HepG2 (cell line): ENCODE data around the gene SNRNP27. TPM values are rescaled to one million over a fixed set of nuclear protein-coding genes. Genes with fewer than 3 reads are reported as not detected.

Experiments
- FOXK1 ChIP-seq: sonication (generic); formaldehyde crosslinking; IDR thresholded peaks from 2 replicates; pipeline ENCODE4 v1.4.0; 2020; ENCODE audit warnings: low read depth, missing genetic modification reagents, borderline replicate concordance
- HNF4A ChIP-seq: sonication (generic); formaldehyde crosslinking; IDR thresholded peaks from 2 replicates; pipeline ENCODE4 v1.4.0; 2020; ENCODE audit warnings: missing genetic modification reagents
- HOXA3 ChIP-seq: sonication (generic); formaldehyde crosslinking; IDR thresholded peaks from 2 replicates; pipeline ENCODE4 v1.5.0; 2020; ENCODE audit warnings: missing genetic modification reagents
- KLF6 ChIP-seq: IDR thresholded peaks from 2 replicates; pipeline ENCODE4 v1.8.0; 2016; ENCODE audit warnings: missing biosample characterization, missing genetic modification reagents
- MTF2 ChIP-seq: sonication (generic); formaldehyde crosslinking; IDR thresholded peaks from 2 replicates; pipeline ENCODE4 v1.5.0; 2020; ENCODE audit warnings: missing genetic modification reagents, borderline replicate concordance
- NFE2L2 ChIP-seq: fragments of 150-350 bp; IDR thresholded peaks from 2 replicates; pipeline ENCODE4 v1.6.1; 2014; ENCODE audit warnings: low read length
- SPEN ChIP-seq: sonication (generic); formaldehyde crosslinking; IDR thresholded peaks from 2 replicates; pipeline ENCODE4 v1.5.1; 2020; ENCODE audit warnings: low read depth, mild to moderate bottlenecking, missing genetic modification reagents
- polyA plus RNA-seq, 8 experiments: library from polyadenylated mRNA; depleted of rRNA in 3 of 8; stranded (reverse) in 7 of 8; unstranded in 1 of 8; fragments of >200 nt; fragmentation: Illumina TruSeq in 4 of 8; extraction: Trizol in 4 of 8; gene quantifications; 2 replicates each; pipeline versions ENCODE4 v1.2.1 to v1.2.3, GENCODE V29; 2011 to 2016; ENCODE audit warnings: low read depth in 4 of 8, missing spikeins in 1 of 8, mixed read lengths in 1 of 8; ENCODE audit not compliant: insufficient read depth in 1 of 8
- total RNA-seq, 5 experiments: library from RNA; depleted of rRNA; stranded (reverse); fragments of >200 nt; fragmentation: Illumina TruSeq; extraction: Trizol; gene quantifications; 2 replicates each; pipeline ENCODE4 v1.2.3, GENCODE V29; 2016; ENCODE audit warnings: low read depth in 1 of 5
- TF ChIP-seq, protein P1 (sequence below): sonication (generic); formaldehyde crosslinking; IDR thresholded peaks from 2 replicates; pipeline ENCODE4 v1.8.1; 2023; ENCODE audit warnings: mild to moderate bottlenecking, missing genetic modification reagents
- TF ChIP-seq, protein P2 (sequence below): sonication (generic); formaldehyde crosslinking; IDR thresholded peaks from 2 replicates; pipeline ENCODE4 v1.4.0; 2020; ENCODE audit warnings: mild to moderate bottlenecking, missing genetic modification reagents
- TF ChIP-seq, protein P3 (sequence below): sonication (generic); formaldehyde crosslinking; IDR thresholded peaks from 2 replicates; pipeline ENCODE4 v1.9.0; 2022; ENCODE audit warnings: low read depth, missing genetic modification reagents
- TF ChIP-seq, protein P4 (sequence below): sonication (generic); formaldehyde crosslinking; IDR thresholded peaks from one replicate; pipeline ENCODE4 v1.5.1; 2020; ENCODE audit warnings: mild to moderate bottlenecking, missing genetic modification reagents; ENCODE audit errors: not compliant biosample characterization
- TF ChIP-seq, protein P5 (sequence below): IDR thresholded peaks from 2 replicates; pipeline ENCODE4 v1.6.1; 2016; ENCODE audit warnings: missing biosample characterization, missing genetic modification reagents, low read depth

The SNRNP27 gene
- total and polyA plus RNA-seq, 2 of the 13 experiments (the other 11 are each of a cell fraction or from before 2014, with no cell fraction given): 49.8 to 54.6 TPM

DNA sequence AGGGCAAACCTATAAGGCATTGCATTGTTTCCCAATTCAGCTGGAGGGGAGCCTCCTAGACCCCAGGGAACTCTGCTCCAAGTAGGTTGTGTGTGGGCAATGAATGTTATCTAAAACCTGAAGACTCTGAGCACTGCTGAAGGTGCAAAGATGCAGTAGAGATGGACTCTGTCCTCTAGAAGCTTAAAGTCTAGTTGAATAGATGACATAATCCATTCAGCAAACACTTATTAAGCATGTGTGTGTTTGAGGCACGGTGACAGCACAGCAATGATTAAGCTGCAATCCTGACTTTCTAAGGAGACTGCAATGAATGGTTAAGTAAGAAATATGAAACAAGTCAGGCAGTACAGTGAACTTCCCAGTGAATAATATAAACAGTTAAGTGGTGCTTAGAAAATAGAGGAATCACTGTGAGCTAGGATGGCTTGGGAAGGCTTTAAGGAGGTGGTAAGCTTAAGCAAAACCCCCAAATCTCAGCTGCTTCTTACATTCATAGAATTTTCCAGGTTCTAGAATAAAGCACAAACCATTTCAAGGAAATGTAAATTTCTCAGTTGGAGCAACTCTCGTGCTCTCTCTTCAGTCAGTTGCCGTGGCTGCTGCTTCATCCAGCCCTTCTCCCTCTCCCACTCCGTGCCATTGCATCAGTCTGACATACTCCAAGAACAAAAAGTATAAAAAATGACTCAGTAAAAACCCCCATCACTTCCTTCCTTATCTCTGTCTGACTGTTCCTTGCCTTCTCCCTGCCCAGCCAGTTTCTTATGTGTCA lies 40.3 kb downstream of the SNRNP27 start (continued):
- TF ChIP-seq, protein P1, sequence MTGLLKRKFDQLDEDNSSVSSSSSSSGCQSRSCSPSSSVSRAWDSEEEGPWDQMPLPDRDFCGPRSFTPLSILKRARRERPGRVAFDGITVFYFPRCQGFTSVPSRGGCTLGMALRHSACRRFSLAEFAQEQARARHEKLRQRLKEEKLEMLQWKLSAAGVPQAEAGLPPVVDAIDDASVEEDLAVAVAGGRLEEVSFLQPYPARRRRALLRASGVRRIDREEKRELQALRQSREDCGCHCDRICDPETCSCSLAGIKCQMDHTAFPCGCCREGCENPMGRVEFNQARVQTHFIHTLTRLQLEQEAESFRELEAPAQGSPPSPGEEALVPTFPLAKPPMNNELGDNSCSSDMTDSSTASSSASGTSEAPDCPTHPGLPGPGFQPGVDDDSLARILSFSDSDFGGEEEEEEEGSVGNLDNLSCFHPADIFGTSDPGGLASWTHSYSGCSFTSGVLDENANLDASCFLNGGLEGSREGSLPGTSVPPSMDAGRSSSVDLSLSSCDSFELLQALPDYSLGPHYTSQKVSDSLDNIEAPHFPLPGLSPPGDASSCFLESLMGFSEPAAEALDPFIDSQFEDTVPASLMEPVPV (CRISPR knock-in tag): no peak
- TF ChIP-seq, protein P2, sequence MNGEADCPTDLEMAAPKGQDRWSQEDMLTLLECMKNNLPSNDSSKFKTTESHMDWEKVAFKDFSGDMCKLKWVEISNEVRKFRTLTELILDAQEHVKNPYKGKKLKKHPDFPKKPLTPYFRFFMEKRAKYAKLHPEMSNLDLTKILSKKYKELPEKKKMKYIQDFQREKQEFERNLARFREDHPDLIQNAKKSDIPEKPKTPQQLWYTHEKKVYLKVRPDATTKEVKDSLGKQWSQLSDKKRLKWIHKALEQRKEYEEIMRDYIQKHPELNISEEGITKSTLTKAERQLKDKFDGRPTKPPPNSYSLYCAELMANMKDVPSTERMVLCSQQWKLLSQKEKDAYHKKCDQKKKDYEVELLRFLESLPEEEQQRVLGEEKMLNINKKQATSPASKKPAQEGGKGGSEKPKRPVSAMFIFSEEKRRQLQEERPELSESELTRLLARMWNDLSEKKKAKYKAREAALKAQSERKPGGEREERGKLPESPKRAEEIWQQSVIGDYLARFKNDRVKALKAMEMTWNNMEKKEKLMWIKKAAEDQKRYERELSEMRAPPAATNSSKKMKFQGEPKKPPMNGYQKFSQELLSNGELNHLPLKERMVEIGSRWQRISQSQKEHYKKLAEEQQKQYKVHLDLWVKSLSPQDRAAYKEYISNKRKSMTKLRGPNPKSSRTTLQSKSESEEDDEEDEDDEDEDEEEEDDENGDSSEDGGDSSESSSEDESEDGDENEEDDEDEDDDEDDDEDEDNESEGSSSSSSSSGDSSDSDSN (CRISPR knock-in tag): no peak
- TF ChIP-seq, protein P3, sequence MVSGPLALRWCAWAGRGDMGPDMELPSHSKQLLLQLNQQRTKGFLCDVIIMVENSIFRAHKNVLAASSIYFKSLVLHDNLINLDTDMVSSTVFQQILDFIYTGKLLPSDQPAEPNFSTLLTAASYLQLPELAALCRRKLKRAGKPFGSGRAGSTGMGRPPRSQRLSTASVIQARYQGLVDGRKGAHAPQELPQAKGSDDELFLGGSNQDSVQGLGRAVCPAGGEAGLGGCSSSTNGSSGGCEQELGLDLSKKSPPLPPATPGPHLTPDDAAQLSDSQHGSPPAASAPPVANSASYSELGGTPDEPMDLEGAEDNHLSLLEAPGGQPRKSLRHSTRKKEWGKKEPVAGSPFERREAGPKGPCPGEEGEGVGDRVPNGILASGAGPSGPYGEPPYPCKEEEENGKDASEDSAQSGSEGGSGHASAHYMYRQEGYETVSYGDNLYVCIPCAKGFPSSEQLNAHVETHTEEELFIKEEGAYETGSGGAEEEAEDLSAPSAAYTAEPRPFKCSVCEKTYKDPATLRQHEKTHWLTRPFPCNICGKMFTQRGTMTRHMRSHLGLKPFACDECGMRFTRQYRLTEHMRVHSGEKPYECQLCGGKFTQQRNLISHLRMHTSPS (CRISPR knock-in tag): no peak
- TF ChIP-seq NFE2L2 (no peak), SPEN (CRISPR knock-in tag) (no peak), KLF6 (no peak), HNF4A (CRISPR knock-in tag) (peak; percentile 99), HOXA3 (CRISPR knock-in tag) (peak; percentile 47; the same call in 1 of the 2 replicates), MTF2 (no peak), FOXK1 (CRISPR knock-in tag) (0 out of 2 replicates have a peak, but pooled peaks have one; percentile 26)
- TF ChIP-seq, protein P4, sequence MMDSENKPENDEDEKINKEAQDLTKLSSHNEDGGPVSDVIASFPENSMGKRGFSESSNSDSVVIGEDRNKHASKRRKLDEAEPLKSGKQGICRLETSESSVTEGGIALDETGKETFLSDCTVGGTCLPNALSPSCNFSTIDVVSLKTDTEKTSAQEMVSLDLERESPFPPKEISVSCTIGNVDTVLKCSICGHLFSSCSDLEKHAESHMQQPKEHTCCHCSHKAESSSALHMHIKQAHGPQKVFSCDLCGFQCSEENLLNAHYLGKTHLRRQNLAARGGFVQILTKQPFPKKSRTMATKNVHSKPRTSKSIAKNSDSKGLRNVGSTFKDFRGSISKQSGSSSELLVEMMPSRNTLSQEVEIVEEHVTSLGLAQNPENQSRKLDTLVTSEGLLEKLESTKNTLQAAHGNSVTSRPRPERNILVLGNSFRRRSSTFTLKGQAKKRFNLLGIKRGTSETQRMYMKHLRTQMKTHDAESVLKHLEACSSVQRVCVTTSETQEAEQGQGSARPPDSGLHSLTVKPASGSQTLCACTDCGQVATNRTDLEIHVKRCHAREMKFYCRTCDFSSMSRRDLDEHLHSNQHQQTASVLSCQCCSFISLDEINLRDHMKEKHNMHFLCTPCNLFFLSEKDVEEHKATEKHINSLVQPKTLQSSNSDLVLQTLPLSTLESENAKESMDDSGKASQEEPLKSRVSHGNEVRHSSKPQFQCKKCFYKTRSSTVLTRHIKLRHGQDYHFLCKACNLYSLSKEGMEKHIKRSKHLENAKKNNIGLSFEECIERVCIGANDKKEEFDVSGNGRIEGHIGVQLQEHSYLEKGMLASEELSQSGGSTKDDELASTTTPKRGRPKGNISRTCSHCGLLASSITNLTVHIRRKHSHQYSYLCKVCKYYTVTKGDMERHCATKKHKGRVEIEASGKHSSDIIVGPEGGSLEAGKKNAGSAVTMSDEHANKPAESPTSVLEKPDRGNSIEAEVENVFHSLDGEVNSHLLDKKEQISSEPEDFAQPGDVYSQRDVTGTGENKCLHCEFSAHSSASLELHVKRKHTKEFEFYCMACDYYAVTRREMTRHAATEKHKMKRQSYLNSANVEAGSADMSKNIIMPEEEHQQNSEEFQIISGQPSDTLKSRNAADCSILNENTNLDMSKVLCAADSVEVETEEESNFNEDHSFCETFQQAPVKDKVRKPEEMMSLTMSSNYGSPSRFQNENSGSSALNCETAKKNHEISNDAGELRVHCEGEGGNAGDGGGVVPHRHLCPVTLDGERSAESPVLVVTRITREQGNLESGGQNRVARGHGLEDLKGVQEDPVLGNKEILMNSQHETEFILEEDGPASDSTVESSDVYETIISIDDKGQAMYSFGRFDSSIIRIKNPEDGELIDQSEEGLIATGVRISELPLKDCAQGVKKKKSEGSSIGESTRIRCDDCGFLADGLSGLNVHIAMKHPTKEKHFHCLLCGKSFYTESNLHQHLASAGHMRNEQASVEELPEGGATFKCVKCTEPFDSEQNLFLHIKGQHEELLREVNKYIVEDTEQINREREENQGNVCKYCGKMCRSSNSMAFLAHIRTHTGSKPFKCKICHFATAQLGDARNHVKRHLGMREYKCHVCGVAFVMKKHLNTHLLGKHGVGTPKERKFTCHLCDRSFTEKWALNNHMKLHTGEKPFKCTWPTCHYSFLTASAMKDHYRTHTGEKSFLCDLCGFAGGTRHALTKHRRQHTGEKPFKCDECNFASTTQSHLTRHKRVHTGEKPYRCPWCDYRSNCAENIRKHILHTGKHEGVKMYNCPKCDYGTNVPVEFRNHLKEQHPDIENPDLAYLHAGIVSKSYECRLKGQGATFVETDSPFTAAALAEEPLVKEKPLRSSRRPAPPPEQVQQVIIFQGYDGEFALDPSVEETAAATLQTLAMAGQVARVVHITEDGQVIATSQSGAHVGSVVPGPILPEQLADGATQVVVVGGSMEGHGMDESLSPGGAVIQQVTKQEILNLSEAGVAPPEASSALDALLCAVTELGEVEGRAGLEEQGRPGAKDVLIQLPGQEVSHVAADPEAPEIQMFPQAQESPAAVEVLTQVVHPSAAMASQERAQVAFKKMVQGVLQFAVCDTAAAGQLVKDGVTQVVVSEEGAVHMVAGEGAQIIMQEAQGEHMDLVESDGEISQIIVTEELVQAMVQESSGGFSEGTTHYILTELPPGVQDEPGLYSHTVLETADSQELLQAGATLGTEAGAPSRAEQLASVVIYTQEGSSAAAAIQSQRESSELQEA (CRISPR knock-in tag): no peak
- TF ChIP-seq, protein P5, sequence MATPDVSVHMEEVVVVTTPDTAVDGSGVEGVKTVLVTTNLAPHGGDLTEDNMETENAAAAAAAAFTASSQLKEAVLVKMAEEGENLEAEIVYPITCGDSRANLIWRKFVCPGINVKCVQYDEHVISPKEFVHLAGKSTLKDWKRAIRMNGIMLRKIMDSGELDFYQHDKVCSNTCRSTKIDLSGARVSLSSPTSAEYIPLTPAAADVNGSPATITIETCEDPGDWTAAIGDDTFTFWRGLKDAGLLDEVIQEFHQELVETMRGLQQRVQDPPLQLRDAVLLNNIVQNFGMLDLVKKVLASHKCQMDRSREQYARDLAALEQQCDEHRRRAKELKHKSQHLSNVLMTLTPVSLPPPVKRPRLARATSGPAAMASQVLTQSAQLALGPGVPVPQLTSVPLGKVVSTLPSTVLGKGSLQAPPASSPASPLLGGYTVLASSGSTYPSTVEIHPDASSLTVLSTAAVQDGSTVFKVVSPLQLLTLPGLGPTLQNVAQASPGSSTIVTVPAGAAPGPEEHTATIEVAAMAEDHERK: no peak
